IPS-NIHi11 (cell line): ENCODE results near the gene CFDP1.

Experiments used
- DNase-seq: peaks from one replicate; pipeline ENCODE4 v3.0.0; 2012; ENCODE audit warnings: mixed read lengths, low spot score

The CFDP1 gene

GRCh38 chr16:75372236-75372856, 61.0 kb downstream of the CFDP1 start:
- DNase-seq: no peak

GRCh38 chr16:75371171-75371570, 62.1 kb downstream of the CFDP1 start:
- no peak for DNase-seq

DNA sequence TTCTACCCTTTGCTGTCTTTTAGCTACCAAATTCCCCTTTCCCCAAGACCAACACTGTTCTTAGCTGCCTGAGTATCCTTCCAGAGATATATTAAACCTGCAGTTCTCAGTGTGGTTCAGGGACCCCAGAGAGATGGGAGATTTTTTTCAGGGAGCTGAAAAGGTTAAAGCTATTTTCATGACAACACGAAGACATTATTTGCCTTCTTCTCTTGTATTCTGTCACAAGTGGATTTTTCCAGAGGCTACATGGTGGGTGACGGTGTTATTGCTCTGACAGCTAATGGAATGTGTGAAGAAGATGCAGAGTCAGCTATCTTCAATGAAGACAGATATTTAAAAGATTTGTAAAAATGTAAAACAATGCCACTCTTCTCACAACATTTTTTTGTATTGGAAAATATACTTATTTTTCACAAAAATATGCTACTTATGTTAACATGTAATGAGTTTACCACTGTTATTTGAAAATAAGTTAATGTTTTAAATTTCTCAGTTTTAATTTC, 69.0 kb downstream of the CFDP1 start:
- no peak for DNase-seq

GRCh38 chr16:75362846-75363245, 70.5 kb downstream of the CFDP1 start:
- DNase-seq: no peak

DNA sequence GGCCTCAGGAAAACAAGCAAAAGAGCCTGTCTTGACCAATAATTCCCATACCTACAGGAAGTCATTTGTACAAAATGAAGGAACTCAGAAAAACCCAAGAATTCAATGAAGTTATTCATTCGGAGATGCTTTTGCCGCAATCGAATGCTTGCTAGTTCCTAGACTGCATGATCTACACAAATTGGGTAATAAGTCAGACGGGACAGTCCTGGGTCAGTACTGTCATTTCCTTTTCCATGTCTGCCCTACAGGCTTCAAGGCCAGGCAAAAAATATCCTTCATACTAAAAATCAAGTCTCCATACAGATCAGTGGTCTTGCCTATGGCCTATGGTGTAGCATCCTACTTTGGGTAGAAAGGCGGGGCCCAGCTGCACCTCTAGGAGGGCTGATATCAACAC, 71.4 kb downstream of the CFDP1 start:
- no peak for DNase-seq

DNA sequence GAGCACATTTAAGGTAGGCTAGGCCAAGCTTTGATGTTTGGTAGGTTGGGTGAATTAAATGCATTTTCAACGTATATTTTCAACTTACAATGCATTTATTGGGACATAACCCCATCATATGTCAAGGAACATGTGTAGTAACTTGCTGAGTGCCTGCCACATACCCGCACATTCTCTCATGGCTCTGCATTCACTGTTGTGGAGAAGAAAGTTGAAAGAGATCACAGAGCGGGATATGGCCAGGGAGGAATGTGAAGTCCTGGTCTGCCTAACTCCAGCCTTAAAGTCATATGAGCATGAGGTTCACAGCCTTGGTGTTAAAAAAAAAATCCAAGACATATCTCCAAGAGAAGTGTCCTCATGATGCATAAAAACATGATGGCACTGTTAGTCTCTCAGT, 79.1 kb downstream of the CFDP1 start:
- DNase-seq: no peak

GRCh38 chr16:75351183-75351582, 82.1 kb downstream of the CFDP1 start:
- DNase-seq: no peak

DNA sequence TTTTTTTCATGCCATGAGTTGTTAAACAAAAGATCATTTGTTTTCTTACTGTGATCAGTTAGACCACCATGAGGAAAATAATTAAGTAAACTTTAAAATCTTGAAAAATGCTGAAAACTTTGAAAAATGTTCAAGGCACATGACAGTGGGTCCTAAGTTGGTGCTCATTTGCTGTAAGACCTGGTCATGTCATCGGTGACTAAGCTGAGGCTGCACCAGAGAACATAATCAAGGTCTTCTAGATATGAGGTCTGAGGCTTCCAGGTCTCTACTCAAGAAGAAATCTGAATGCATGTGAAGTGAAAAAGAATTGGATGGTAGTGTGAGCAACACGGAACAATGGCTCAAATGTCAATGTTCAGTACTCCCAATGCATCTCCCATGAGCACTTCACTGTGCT, 87.6 kb downstream of the CFDP1 start:
- DNase-seq: no peak

DNA sequence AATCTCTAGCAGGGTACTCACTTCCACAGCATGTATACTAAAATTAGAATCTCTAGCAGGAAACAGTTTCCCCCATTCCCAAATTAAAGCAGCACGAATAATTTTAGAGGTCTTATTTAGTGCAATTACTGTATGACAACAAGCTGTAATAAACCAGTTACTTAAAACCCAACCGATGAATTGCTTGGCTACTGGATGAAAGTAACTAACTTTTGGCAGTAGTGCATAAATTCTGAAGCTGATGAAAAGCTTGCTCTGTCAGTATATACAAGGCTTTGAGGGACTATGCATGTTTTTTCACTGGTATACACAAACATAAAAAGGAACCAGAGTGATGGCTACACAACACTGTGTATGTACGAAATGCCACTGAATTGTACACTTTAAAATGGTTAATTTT, 89.4 kb downstream of the CFDP1 start:
- no peak for DNase-seq

GRCh38 chr16:75343286-75343685, 90.0 kb downstream of the CFDP1 start:
- DNase-seq: no peak

GRCh38 chr16:75342308-75342811, 90.9 kb downstream of the CFDP1 start:
- no peak for DNase-seq

DNA sequence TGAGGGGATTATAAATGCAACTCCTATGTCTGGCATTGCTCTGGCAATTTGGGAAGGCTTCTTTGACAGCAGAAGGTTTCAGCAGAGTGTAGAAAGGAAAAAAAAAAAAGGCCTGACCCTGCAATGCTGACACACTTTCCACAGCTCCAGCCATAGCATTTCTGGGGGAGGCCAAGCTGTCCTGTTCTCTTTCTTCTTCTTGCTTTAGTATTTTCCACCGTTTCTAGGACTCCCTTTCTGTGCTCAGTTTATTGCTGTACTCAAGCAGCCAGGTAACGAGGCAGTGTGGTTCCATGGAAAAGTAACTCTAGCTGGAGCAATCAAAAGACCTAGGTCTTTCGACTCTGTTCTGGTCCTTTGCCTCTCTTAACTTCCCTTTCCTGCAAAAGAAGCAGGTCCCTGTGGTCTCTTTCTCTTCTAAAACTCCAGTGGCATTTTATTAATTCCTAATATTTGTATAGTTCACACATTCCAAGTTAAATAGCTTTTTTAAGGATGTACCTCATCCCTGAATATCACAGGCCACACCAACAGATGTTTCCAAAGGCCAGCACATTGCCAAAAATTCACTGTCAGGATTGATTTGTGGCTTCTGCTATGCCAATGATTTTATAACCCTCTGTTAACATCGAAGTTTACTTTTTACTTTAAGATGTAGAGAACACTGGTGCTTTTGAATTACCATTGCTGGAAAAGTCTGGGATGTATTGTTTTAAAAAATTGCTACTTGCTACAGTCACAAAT, 91.6 kb downstream of the CFDP1 start:
- DNase-seq: no peak

GRCh38 chr16:75340741-75341491, 92.4 kb downstream of the CFDP1 start:
- DNase-seq: no peak

GRCh38 chr16:75337430-75337829, 95.9 kb downstream of the CFDP1 start:
- DNase-seq: no peak

GRCh38 chr16:75336521-75336920, 96.8 kb downstream of the CFDP1 start:
- no peak for DNase-seq

GRCh38 chr16:75333721-75334163, 99.6 kb downstream of the CFDP1 start:
- no peak for DNase-seq

DNA sequence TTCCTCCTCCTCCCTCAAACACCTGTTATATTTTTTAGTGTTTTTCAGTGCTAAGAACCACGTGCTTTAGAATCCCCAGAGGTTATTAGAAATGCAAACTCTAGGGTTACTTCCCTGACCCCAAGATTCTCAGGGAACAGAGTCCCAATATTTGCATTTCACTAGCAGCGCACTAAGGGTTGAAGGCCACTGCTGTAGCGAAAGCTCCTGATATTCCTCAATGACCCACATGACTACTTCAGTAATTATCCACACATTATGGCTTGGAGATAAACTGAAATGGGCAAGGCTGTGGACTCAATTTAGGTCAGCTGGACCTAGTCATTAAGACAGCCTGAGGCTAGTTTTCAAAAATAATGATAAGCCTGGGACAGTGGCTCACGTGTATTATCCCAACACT, 103.4 kb downstream of the CFDP1 start:
- DNase-seq: no peak

DNA sequence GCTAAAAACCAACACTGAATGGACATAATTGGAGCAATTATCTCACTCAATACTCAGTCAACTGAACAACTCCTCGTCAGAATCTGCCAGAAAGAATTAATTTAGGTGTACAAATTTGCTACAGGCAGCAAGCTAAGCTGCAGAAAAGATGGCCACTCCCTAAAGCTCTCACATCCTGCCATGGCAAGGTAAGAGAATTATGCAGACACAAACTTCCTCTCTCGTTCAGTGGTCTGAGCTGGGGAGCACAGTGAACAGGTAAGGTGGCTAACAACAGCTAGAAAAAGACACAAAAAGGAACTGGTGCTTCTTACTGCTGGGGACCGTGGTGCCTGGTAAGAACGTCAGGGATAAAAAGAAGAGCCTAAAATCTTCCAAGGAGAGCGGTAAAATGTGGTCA, 107.0 kb downstream of the CFDP1 start:
- no peak for DNase-seq

GRCh38 chr16:75323933-75324332, 109.4 kb downstream of the CFDP1 start:
- DNase-seq: no peak

- DNase-seq: no peak
Observed at GRCh38 chr16:75323198-75323597, 110.1 kb downstream of the CFDP1 start.

GRCh38 chr16:75322740-75323139, 110.6 kb downstream of the CFDP1 start:
- no peak for DNase-seq

DNA sequence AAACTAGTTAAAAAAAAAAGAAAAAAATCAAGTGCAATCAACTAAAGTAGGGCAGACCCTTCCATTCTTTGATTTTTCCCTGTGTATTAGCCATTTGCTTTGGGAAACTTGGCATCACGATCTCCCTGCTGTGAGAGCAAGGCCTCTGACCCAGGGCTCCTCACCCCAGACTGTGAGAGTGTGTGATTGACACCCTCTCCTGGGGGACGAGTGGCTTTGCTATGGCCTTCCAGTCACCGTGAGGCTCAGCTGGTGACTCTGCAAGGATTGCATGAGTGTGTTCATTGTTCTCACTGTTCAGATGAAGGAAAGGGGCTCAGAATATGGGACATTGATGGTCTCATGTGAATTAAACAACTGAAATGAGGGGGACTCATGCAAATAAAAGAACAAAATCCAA, 112.9 kb downstream of the CFDP1 start:
- no peak for DNase-seq
